Esophagus muscularis mucosa (tissue), 4 donors: ENCODE results near the gene PPAN. TPM values are rescaled to one million over a fixed set of nuclear protein-coding genes. Genes with fewer than 3 reads are reported as not detected.

Experiments
- DNase-seq: peaks from one replicate; pipeline ENCODE4 v3.0.0-alpha.2; 2017; ENCODE audit errors: extremely low spot score
- H3K27ac ChIP-seq, 4 donors: fragments of 200-600 bp; sonication (generic); replicated peaks in 1 of 4; 1 replicate in 3 of 4; 2 replicates in 1 of 4; pipeline ENCODE4 v1.5.1; 2016 to 2019; ENCODE audit warnings: mild to moderate bottlenecking in 1 of 4
- H3K27me3 ChIP-seq, 4 donors: fragments of 200-600 bp; sonication (generic); one replicate each; pipeline versions ENCODE4 v1.5.1 to v1.6.0; 2016 to 2019
- H3K36me3 ChIP-seq, 4 donors: fragments of 200-600 bp; sonication (generic); one replicate each; pipeline ENCODE4 v1.5.1; 2016 to 2019
- H3K4me1 ChIP-seq, 4 donors: fragments of 200-600 bp; sonication (generic); one replicate each; pipeline ENCODE4 v1.5.1; 2016 to 2019
- H3K4me3 ChIP-seq, 4 donors: fragments of 200-600 bp; sonication (generic); 1 replicate in 2 of 4; 2 replicates in 2 of 4; pipeline ENCODE4 v1.5.1; 2016 to 2019; ENCODE audit warnings: mild to moderate bottlenecking in 4 of 4, moderate library complexity in 1 of 4
- H3K9me3 ChIP-seq, 4 donors: fragments of 200-600 bp; sonication (generic); 1 replicate in 3 of 4; 2 replicates in 1 of 4; pipeline ENCODE4 v1.5.1; 2016 to 2019
- CTCF ChIP-seq, 3 experiments: fragments of 200-600 bp in 2 of 3; fragments of 450-650 bp in 1 of 3; sonication (generic) in 2 of 3; IDR thresholded peaks; one replicate each; pipeline ENCODE4 v1.5.1; 2017 to 2019; ENCODE audit warnings: antibody characterized with exemption in 3 of 3, mild to moderate bottlenecking in 2 of 3, moderate library complexity in 1 of 3
- EP300 ChIP-seq: sonication (generic); formaldehyde crosslinking; IDR thresholded peaks from one replicate; pipeline ENCODE4 v1.6.1; 2017; ENCODE audit warnings: antibody characterized with exemption
- POLR2A ChIP-seq: fragments of 450-650 bp; IDR thresholded peaks from one replicate; pipeline ENCODE4 v1.6.1; 2017; ENCODE audit warnings: antibody characterized with exemption, moderate library complexity, mild to moderate bottlenecking, low read depth
- POLR2AphosphoS5 ChIP-seq, 2 donors: sonication (generic); formaldehyde crosslinking; IDR thresholded peaks; one replicate each; pipeline ENCODE4 v1.6.1; 2017; ENCODE audit warnings: antibody characterized with exemption in 2 of 2
- WGBS: methylation state at CpG from one replicate; pipeline ENCODE4 v1.1.5; 2018; 5-methylcytosine and 5-hydroxymethylcytosine counted together
- intact Hi-C: fragments of 100-400 bp; cut with DNase I; formaldehyde crosslinking; loops from one replicate; pipeline ENCODE4 v1.15.1; 2023
- total RNA-seq, 4 donors: library from RNA; depleted of rRNA; stranded (reverse); fragments of >200 nt; gene quantifications; one replicate each; pipeline versions ENCODE4 v1.1.0 to v1.2.1, GENCODE V29; 2016

The PPAN gene
- total RNA-seq, 4 donors from 2014 or later: 22.7 to 39.3 (median 29.1) TPM

GRCh38 chr19:10104130-10104513 lies 2.0 kb upstream of the PPAN start:
- no peaks in the 10 kb centered on the region for H3K9me3 ChIP-seq
- TF ChIP-seq POLR2AphosphoS5 (IDR thresholded peaks at IDR 0.05) (no peak), POLR2A (no peak), EP300 (no peak), CTCF (IDR thresholded peaks at IDR 0.05) (no peak)

GRCh38 chr19:10104665-10105508 lies 1.3 kb upstream of the PPAN start:
- Histone ChIP-seq H3K4me3 (no peak overlapping the region), H3K9me3 (no peaks in the 10 kb centered on the region), H3K36me3 (peaks cover 25 to 29% (median 26%) of the 10 kb centered on the region in 4 donors), H3K4me1 (peaks cover 13 to 25% (median 21%) of the 10 kb centered on the region in 4 donors), H3K27me3 (no peaks in the 10 kb centered on the region), H3K27ac (peak overlapping the region in 3 of 4 donors; percentile 9 to 58 (median 17))
- DNase-seq: no peak
- no peak for TF ChIP-seq POLR2AphosphoS5 (IDR thresholded peaks at IDR 0.05)
- TF ChIP-seq POLR2A: no peak
- TF ChIP-seq EP300: no peak
- no peak for TF ChIP-seq CTCF (IDR thresholded peaks at IDR 0.05)
- 53% methylated on average over 9 of the region's 15 CpGs for whole genome bisulfite sequencing
- intact Hi-C loops: loop anchor here (10.0 kb wide), 1 partner anchor 150 kb away; the partner anchor contains the start of gene MRPL4

More at GRCh38 chr19:10104130-10104513, 2.0 kb upstream of the PPAN start:
- intact Hi-C loops: loop anchor here (10.0 kb wide), 1 partner anchor 151 kb away; the partner anchor contains the start of gene MRPL4
- Histone ChIP-seq H3K4me3 (no peak overlapping the region), H3K4me1 (peaks cover 13 to 25% (median 21%) of the 10 kb centered on the region in 4 donors), H3K36me3 (peaks cover 17 to 22% (median 18%) of the 10 kb centered on the region in 4 donors), H3K27ac (no peak overlapping the region), H3K27me3 (no peaks in the 10 kb centered on the region)
- no peak for DNase-seq

GRCh38 chr19:10105509-10106099 lies 558 bp upstream of the PPAN start:
- intact Hi-C loops: loop anchor here (10.0 kb wide), 1 partner anchor 149 kb away; the partner anchor contains the start of gene MRPL4
- peak overlapping the region in 3 of 4 donors; percentile 46 to 85 (median 58) for H3K27ac ChIP-seq
- WGBS: 40% methylated on average over 10 of the region's 16 CpGs
- peaks cover 32 to 37% (median 33%) of the 10 kb centered on the region in 4 donors for H3K36me3 ChIP-seq
- peaks cover 13 to 25% (median 21%) of the 10 kb centered on the region in 4 donors for H3K4me1 ChIP-seq
- H3K27me3 ChIP-seq: no peaks in the 10 kb centered on the region
- no peaks in the 10 kb centered on the region for H3K9me3 ChIP-seq
- H3K4me3 ChIP-seq: peak overlapping the region; percentile 66 to 94 (median 74)
- no peak for DNase-seq
- TF ChIP-seq POLR2A (no peak), EP300 (no peak)

GRCh38 chr19:10107254-10107653 lies 1.1 kb downstream of the PPAN start:
- TF ChIP-seq POLR2AphosphoS5 (IDR thresholded peaks at IDR 0.05) (no peak), EP300 (no peak), CTCF (IDR thresholded peaks at IDR 0.05) (no peak), POLR2A (no peak)
- intact Hi-C loops: loop anchor here (10.0 kb wide), 1 partner anchor 148 kb away; the partner anchor contains the start of gene MRPL4
- Histone ChIP-seq H3K4me1 (peaks cover 13 to 26% (median 22%) of the 10 kb centered on the region in 4 donors), H3K4me3 (peak overlapping the region; percentile 66 to 94 (median 74)), H3K36me3 (peaks cover 42 to 50% (median 47%) of the 10 kb centered on the region in 4 donors), H3K27me3 (no peaks in the 10 kb centered on the region), H3K27ac (peak overlapping the region in 1 of 4 donors; percentile 85), H3K9me3 (no peaks in the 10 kb centered on the region)
- DNase-seq: no peak
- 75% methylated on average over 10 of the region's 10 CpGs for WGBS
